Neural progenitor cell (in vitro differentiated cells): Measurements from ENCODE around the gene CFAP410. TPM values are rescaled to one million over a fixed set of nuclear protein-coding genes. Genes with fewer than 3 reads are reported as not detected.

Experiments
- DNase-seq: peaks from one replicate; pipeline ENCODE4 v3.0.0-alpha.2; 2016; ENCODE audit warnings: low spot score
- H2AFZ ChIP-seq: fragments of 200-600 bp; sonication (generic); replicated peaks from 2 replicates; pipeline ENCODE4 v1.6.1; 2016; ENCODE audit warnings: antibody characterized with exemption
- H3F3A ChIP-seq: fragments of 200-600 bp; sonication (generic); 2 replicates; pipeline ENCODE4 v1.6.1; 2016; ENCODE audit warnings: antibody characterized with exemption, low read depth
- H3K27ac ChIP-seq: fragments of 200-600 bp; sonication (generic); 2 replicates; pipeline ENCODE4 v1.5.1; 2016; ENCODE audit warnings: mild to moderate bottlenecking
- H3K27me3 ChIP-seq: fragments of 200-600 bp; sonication (generic); 2 replicates; pipeline ENCODE4 v1.6.1; 2016; ENCODE audit warnings: mild to moderate bottlenecking, moderate library complexity
- H3K36me3 ChIP-seq: fragments of 200-600 bp; sonication (generic); 2 replicates; pipeline ENCODE4 v1.5.1; 2016
- H3K4me1 ChIP-seq: fragments of 200-600 bp; sonication (generic); 2 replicates; pipeline ENCODE4 v1.6.1; 2016; ENCODE audit warnings: mixed run types
- H3K4me2 ChIP-seq: fragments of 200-600 bp; sonication (generic); 2 replicates; pipeline ENCODE4 v1.6.1; 2016
- H3K4me3 ChIP-seq: fragments of 200-600 bp; sonication (generic); 2 replicates; pipeline ENCODE4 v1.5.1; 2016
- H3K79me2 ChIP-seq: fragments of 200-600 bp; sonication (generic); 2 replicates; pipeline ENCODE4 v1.6.1; 2016; ENCODE audit warnings: low read depth
- H3K9ac ChIP-seq: fragments of 200-600 bp; sonication (generic); 2 replicates; pipeline ENCODE4 v1.6.1; 2016
- H3K9me3 ChIP-seq: fragments of 200-600 bp; sonication (generic); 2 replicates; pipeline ENCODE4 v1.5.1; 2016; ENCODE audit warnings: low read depth
- H4K20me1 ChIP-seq: fragments of 200-600 bp; sonication (generic); 2 replicates; pipeline ENCODE4 v1.6.1; 2016; ENCODE audit warnings: low read depth
- H3K27ac Mint-ChIP-seq: 3 replicates; pipeline ENCODE4 v1.8.0; 2021; ENCODE audit warnings: mixed read lengths
- H3K27me3 Mint-ChIP-seq: 2 replicates; pipeline ENCODE4 v1.8.0; 2022; ENCODE audit warnings: low read depth, mild to moderate bottlenecking, inconsistent platforms, moderate library complexity, mixed read lengths; ENCODE audit not compliant: insufficient read depth
- H3K36me3 Mint-ChIP-seq: 3 replicates; pipeline ENCODE4 v1.8.0; 2021; ENCODE audit warnings: mixed read lengths
- H3K4me1 Mint-ChIP-seq: 3 replicates; pipeline ENCODE4 v1.8.0; 2021; ENCODE audit warnings: mixed read lengths
- H3K4me3 Mint-ChIP-seq: 3 replicates; pipeline ENCODE4 v1.8.0; 2021; ENCODE audit warnings: mild to moderate bottlenecking, moderate library complexity, mixed read lengths
- H3K9me3 Mint-ChIP-seq: 3 replicates; pipeline ENCODE4 v1.8.0; 2020; ENCODE audit warnings: mixed read lengths
- EZH2 ChIP-seq: fragments of 200-600 bp; sonication (generic); IDR thresholded peaks from 2 replicates; pipeline ENCODE4 v1.6.1; 2017; ENCODE audit warnings: antibody characterized with exemption, mild to moderate bottlenecking, moderate library complexity
- EZH2phosphoT487 ChIP-seq: fragments of 200-600 bp; sonication (generic); IDR thresholded peaks from 2 replicates; pipeline ENCODE4 v1.6.1; 2017; ENCODE audit warnings: antibody characterized with exemption
- total RNA-seq: library from RNA; depleted of rRNA; stranded (reverse); fragments of >200 nt; gene quantifications from 2 replicates; pipeline ENCODE4 v1.2.3, GENCODE V29; 2015; ENCODE audit warnings: low replicate concordance
- TF ChIP-seq, protein P1 (sequence below): fragments of 200-600 bp; sonication (generic); IDR thresholded peaks from 2 replicates; pipeline ENCODE4 v1.5.1; 2017; ENCODE audit warnings: antibody characterized with exemption, mild to moderate bottlenecking

CFAP410 gene
- total RNA-seq, 1 donor from 2014 or later: 7.5 TPM

DNA sequence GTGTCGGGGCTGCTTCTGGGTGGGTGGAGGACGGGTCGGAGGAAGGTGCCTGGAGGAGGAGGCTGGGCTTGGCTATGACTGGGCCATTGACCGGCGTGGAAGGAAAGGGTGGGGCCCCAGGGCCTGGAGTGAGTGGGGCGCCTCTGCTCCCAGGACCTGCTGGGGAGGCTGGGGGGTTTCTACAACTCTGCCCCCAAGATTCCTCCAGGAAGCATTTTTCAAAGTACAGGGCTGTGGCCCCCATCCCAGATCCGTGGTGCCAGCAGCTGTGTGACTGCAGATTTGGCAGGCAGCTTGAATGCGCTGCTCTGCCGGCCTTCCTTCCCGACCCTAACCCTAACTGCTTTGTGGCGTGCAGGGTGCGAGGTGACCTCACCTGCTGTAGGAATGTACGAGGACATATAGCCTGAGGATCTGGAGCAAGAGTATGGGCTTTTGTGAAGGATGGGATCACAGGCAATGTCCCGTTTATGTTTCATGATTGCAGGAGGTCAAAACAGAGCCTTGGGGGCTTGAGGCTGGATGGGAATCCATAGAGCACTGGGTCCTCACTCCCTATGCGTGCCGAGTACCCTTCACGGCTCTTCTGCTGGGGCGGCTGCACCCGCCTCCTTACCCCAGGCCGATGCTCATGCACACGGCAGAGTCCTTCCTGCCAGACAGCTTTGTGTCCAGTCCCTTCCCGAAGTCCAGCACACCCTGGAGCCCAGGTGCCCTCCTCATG, 38.9 kb upstream of the CFAP410 start:
- Histone ChIP-seq H2AFZ (no peak overlapping the region), H3K4me2 (no peak overlapping the region), H3F3A (no peaks in the 10 kb centered on the region), H3K27ac (no peak overlapping the region), H3K79me2 (no peaks in the 10 kb centered on the region), H3K27me3 (no peaks in the 10 kb centered on the region), H3K9ac (no peak overlapping the region), H4K20me1 (no peaks in the 10 kb centered on the region), H3K4me3 (no peak overlapping the region), H3K4me1 (peaks cover 8% of the 10 kb centered on the region), H3K9me3 (no peaks in the 10 kb centered on the region), H3K36me3 (no peaks in the 10 kb centered on the region)
- H3K27ac Mint-ChIP-seq: peak overlapping the region; percentile 85
- H3K4me3 Mint-ChIP-seq: peak overlapping the region; percentile 24
- TF ChIP-seq, protein P1, sequence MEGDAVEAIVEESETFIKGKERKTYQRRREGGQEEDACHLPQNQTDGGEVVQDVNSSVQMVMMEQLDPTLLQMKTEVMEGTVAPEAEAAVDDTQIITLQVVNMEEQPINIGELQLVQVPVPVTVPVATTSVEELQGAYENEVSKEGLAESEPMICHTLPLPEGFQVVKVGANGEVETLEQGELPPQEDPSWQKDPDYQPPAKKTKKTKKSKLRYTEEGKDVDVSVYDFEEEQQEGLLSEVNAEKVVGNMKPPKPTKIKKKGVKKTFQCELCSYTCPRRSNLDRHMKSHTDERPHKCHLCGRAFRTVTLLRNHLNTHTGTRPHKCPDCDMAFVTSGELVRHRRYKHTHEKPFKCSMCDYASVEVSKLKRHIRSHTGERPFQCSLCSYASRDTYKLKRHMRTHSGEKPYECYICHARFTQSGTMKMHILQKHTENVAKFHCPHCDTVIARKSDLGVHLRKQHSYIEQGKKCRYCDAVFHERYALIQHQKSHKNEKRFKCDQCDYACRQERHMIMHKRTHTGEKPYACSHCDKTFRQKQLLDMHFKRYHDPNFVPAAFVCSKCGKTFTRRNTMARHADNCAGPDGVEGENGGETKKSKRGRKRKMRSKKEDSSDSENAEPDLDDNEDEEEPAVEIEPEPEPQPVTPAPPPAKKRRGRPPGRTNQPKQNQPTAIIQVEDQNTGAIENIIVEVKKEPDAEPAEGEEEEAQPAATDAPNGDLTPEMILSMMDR: no peak
- no peak for TF ChIP-seq EZH2
- no peak for TF ChIP-seq EZH2phosphoT487
- peaks cover 11% of the 10 kb centered on the region for H3K4me1 Mint-ChIP-seq
- H3K27me3 Mint-ChIP-seq: peaks cover 16% of the 10 kb centered on the region
- H3K36me3 Mint-ChIP-seq: no peaks in the 10 kb centered on the region
- H3K9me3 Mint-ChIP-seq: peaks cover 17% of the 10 kb centered on the region
- DNase-seq: no peak

- TF ChIP-seq, protein P1: peak; percentile 40
- TF ChIP-seq EZH2 (no peak), EZH2phosphoT487 (no peak)
- Histone ChIP-seq H3K27me3 (peaks cover 7% of the 10 kb centered on the region), H3K9ac (no peak overlapping the region), H3K27ac (no peak overlapping the region), H2AFZ (peak overlapping the region; percentile 17), H3K4me1 (peaks cover 8% of the 10 kb centered on the region), H3K4me3 (no peak overlapping the region), H3K4me2 (no peak overlapping the region), H3K36me3 (no peaks in the 10 kb centered on the region), H3K9me3 (no peaks in the 10 kb centered on the region), H3K79me2 (no peaks in the 10 kb centered on the region), H3F3A (no peaks in the 10 kb centered on the region), H4K20me1 (no peaks in the 10 kb centered on the region)
- Mint-ChIP-seq H3K4me3 (peak overlapping the region; percentile 63), H3K9me3 (peaks cover 17% of the 10 kb centered on the region), H3K27me3 (peaks cover 16% of the 10 kb centered on the region), H3K36me3 (no peaks in the 10 kb centered on the region), H3K27ac (peak overlapping the region; percentile 85), H3K4me1 (peaks cover 11% of the 10 kb centered on the region)
- DNase-seq: peak; percentile 51
These were observed 38.2 kb upstream of the CFAP410 start for GRCh38 chr21:44377201-44377921.

DNA sequence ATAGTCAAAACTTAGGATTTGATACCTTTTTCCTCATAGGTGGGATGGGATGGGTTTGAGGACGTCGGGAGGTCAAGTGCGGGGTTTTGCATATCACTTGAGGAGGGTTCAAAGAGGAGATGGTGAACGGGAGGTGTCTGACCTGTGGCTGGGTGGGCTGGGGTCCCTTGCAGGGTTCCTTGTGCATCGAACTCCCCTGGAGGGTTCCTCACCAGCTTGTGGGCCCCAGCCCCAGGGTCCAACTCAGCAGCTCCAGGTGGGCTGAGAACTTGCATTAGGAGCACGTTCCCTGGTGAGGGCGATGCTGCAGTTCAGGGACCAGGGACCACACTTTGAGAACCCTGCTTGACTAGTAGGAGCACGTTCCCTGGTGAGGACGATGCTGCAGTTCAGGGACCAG, 37.4 kb upstream of the CFAP410 start:
- Mint-ChIP-seq H3K4me3 (peak overlapping the region; percentile 27), H3K9me3 (peaks cover 17% of the 10 kb centered on the region), H3K27ac (no peak overlapping the region), H3K4me1 (peaks cover 11% of the 10 kb centered on the region), H3K27me3 (peaks cover 20% of the 10 kb centered on the region), H3K36me3 (no peaks in the 10 kb centered on the region)
- no peak for DNase-seq
- TF ChIP-seq, protein P1: no peak
- TF ChIP-seq EZH2phosphoT487 (no peak), EZH2 (no peak)
- no peaks in the 10 kb centered on the region for H3F3A ChIP-seq
- no peak overlapping the region for H3K4me3 ChIP-seq
- H3K4me1 ChIP-seq: peaks cover 8% of the 10 kb centered on the region
- H2AFZ ChIP-seq: no peak overlapping the region
- H3K27me3 ChIP-seq: peaks cover 14% of the 10 kb centered on the region
- H3K4me2 ChIP-seq: no peak overlapping the region
- no peaks in the 10 kb centered on the region for H3K79me2 ChIP-seq
- no peaks in the 10 kb centered on the region for H3K36me3 ChIP-seq
- H3K9ac ChIP-seq: no peak overlapping the region
- no peaks in the 10 kb centered on the region for H4K20me1 ChIP-seq
- no peaks in the 10 kb centered on the region for H3K9me3 ChIP-seq
- no peak overlapping the region for H3K27ac ChIP-seq
